Measurements from ENCODE around the gene NTSR1. TPM values are rescaled to one million over a fixed set of nuclear protein-coding genes. Genes with fewer than 3 reads are reported as not detected.

NTSR1 gene
- total and polyA plus RNA-seq, 2 of the 8 experiments (the other 6 are each of a cell fraction or from before 2014, with no cell fraction given) = 0.53 to 0.89 TPM

DNA sequence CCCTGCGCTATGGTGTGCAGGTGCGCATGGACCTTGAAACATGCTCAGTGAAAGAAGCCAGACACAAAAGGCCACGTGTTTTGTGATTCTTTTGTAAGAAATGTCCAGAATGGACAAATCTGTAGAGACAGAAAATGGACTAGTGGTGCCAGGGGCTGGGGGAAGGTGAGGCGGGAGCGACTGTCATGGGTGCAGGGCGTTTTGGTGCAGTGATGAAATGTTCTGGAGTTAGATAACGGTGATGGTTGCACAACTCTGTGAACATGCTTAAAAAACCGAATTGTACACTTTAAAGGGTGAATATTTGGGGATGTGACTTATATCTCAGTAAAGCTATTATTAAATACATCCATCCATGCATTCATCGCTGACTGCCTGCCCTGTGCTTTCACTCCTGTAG lies 31.7 kb upstream of the NTSR1 start:
- Histone ChIP-seq H3K4me3 (ENCODE audit: extremely low read depth in 1 of 4, insufficient read depth in 2 of 4, low read depth in 3 of 4, low read length in 4 of 4) (no peak overlapping the region), H3K79me1 (ENCODE audit: low read depth, low read length) (no peaks in the 10 kb centered on the region), H3K36me3 (ENCODE audit: control insufficient read depth in 2 of 4, insufficient read depth in 4 of 4, low read length in 3 of 4) (no peaks in the 10 kb centered on the region), H2BK12ac (ENCODE audit: low read depth, low read length) (no peak overlapping the region), H3K23ac (ENCODE audit: insufficient read length) (no peak overlapping the region), H4K5ac (ENCODE audit: insufficient read length, low read depth, low read length) (no peak overlapping the region), H2BK120ac (replicated peaks; ENCODE audit: low read depth, low read length) (no peak overlapping the region), H3K14ac (ENCODE audit: insufficient read length) (no peak overlapping the region), H4K20me1 (replicated peaks in 1 of 2; ENCODE audit: control insufficient read depth in 1 of 2, insufficient read depth in 2 of 2, low read length in 2 of 2) (no peaks in the 10 kb centered on the region), H4K8ac (ENCODE audit: extremely low read depth, insufficient read depth, low read length) (no peak overlapping the region), H3K27ac (ENCODE audit: low read depth, low read length) (no peak overlapping the region), H3K56ac (replicated peaks; ENCODE audit: insufficient read length, low read depth, low read length) (no peak overlapping the region), H2BK5ac (ENCODE audit: low read depth, low read length) (no peak overlapping the region), H2BK20ac (ENCODE audit: low read length) (no peak overlapping the region), H3K4me1 (replicated peaks in 1 of 4; ENCODE audit: control insufficient read depth in 3 of 4, insufficient read depth in 4 of 4, low read length in 3 of 4) (no peaks in the 10 kb centered on the region), H3K4me2 (ENCODE audit: insufficient read depth in 1 of 2, low read depth in 2 of 2, low read length in 2 of 2) (no peak overlapping the region), H3K9ac (replicated peaks in 1 of 4; ENCODE audit: extremely low read depth in 1 of 4, low read depth in 3 of 4, low read length in 3 of 4) (no peak overlapping the region), H2BK15ac (ENCODE audit: low read length) (no peak overlapping the region), H2AK5ac (ENCODE audit: low read depth, low read length) (no peak overlapping the region), H3K18ac (ENCODE audit: extremely low read depth, low read length) (no peak overlapping the region), H3K79me2 (ENCODE audit: control insufficient read depth in 1 of 2, insufficient read depth in 2 of 2, low read length in 2 of 2) (no peaks in the 10 kb centered on the region), H3K23me2 (ENCODE audit: low read depth, low read length) (no peaks in the 10 kb centered on the region), H2AFZ (ENCODE audit: low read length) (no peak overlapping the region), H3K9me3 (ENCODE audit: insufficient read depth in 2 of 2, low read depth in 1 of 2, low read length in 1 of 2) (peaks cover 1 to 3% of the 10 kb centered on the region in 2 experiments; a peak in 2 of 4 replicates), H4K91ac (replicated peaks; ENCODE audit: insufficient read length, low read length) (no peak overlapping the region), H3K4ac (replicated peaks; ENCODE audit: insufficient read length, low read depth, low read length) (no peak overlapping the region), H3K27me3 (replicated peaks in 1 of 4; ENCODE audit: control insufficient read depth in 3 of 4, extremely low read depth in 1 of 4, insufficient read depth in 3 of 4, low read length in 3 of 4) (no peaks in the 10 kb centered on the region; a peak in 1 of 7 replicates)
- FAIRE-seq = no peak
- TF ChIP-seq MAFK (IDR thresholded peaks at IDR 0.05; ENCODE audit: low read depth, low read length) (no peak), EP300 (IDR thresholded peaks at IDR 0.05; ENCODE audit: borderline replicate concordance in 1 of 2, low read depth in 2 of 2, low read length in 2 of 2) (no peak), BRCA1 (IDR thresholded peaks at IDR 0.05; ENCODE audit: low read depth, low read length) (no peak), KDM5A (IDR thresholded peaks at IDR 0.05; ENCODE audit: low read length) (no peak), RBBP5 (IDR thresholded peaks at IDR 0.05; ENCODE audit: borderline replicate concordance, low read depth, low read length) (no peak)
- ChIA-PET POLR2A (ENCODE audit: partially characterized antibody) (no interaction called here), CTCF (ENCODE audit: partially characterized antibody) (interaction anchor here (1.3 kb wide), 1 partner anchor 26 kb away, joined by 3 read pairs; no protein-coding TSS in a partner anchor)
- WGBS, 2 experiments (ENCODE audit: extremely low coverage in 1 of 2, insufficient coverage in 1 of 2, insufficient read length in 1 of 2, insufficient replicate concordance in 2 of 2, low coverage in 1 of 2, low lambda C conversion rate in 2 of 2, missing lambda C conversion rate in 1 of 2) = 91% methylated on average over 9 of the region's 9 CpGs; no CpG with 5 or more reads in 1 of the 2 experiments
- no peak for DNase-seq (ENCODE audit: low read depth in 1 of 2, low spot score in 2 of 2)
